PC-3 (cell line): ENCODE data around the gene VWA8. TPM values are rescaled to one million over a fixed set of nuclear protein-coding genes. Genes with fewer than 3 reads are reported as not detected.

Source experiments
- ATAC-seq: fragments of 200-7000 bp; cut with Tn5 transposase; 2 replicates; pipeline ENCODE4 v1.9.1; 2020; ENCODE audit warnings: mild to moderate bottlenecking, moderate library complexity
- BruUV-seq: library from RNA; stranded (reverse); fragments of 400-500 nt; replicated peaks from 2 replicates; lab custom pipeline; 2021; lab: Mats Ljungman, UMichigan
- CTCF ChIA-PET: fragments of 300-600 bp; sonication (Branson Sonifier 250); formaldehyde crosslinking; loops from one replicate; lab custom pipeline; 2022; ENCODE audit warnings: antibody characterized with exemption; lab: Charles Lee
- POLR2A ChIA-PET: fragments of 300-600 bp; sonication (Branson Sonifier 250); formaldehyde crosslinking; loops from one replicate; lab custom pipeline; 2022; ENCODE audit warnings: antibody characterized with exemption; ENCODE audit not compliant: unreplicated experiment; lab: Charles Lee
- DNase-seq: peaks from one replicate; pipeline ENCODE4 v3.0.0-alpha.2; 2015
- H2AFZ ChIP-seq: fragments of 300-600 bp; sonication (generic); 2 replicates; pipeline ENCODE4 v1.6.0; 2016; ENCODE audit warnings: antibody characterized with exemption, low read length
- H3F3A ChIP-seq: fragments of 300-600 bp; sonication (generic); one replicate; pipeline ENCODE4 v1.6.0; 2017; ENCODE audit warnings: antibody characterized with exemption, low read length, control low read depth, mild to moderate bottlenecking; ENCODE audit not compliant: unreplicated experiment
- H3K27ac ChIP-seq: fragments of 300-600 bp; sonication (generic); 2 replicates; pipeline ENCODE4 v1.5.1; 2016; ENCODE audit warnings: mild to moderate bottlenecking, low read length
- H3K27me3 ChIP-seq: fragments of 300-600 bp; sonication (generic); 2 replicates; pipeline ENCODE4 v1.6.1; 2016; ENCODE audit warnings: low read length, mixed read lengths
- H3K36me3 ChIP-seq: fragments of 300-600 bp; sonication (generic); 2 replicates; pipeline ENCODE4 v1.6.1; 2016; ENCODE audit warnings: low read depth, mixed run types, low read length, mixed read lengths
- H3K4me1 ChIP-seq: fragments of 300-600 bp; sonication (generic); 2 replicates; pipeline ENCODE4 v1.5.1; 2016; ENCODE audit warnings: low read length; ENCODE audit not compliant: insufficient read depth
- H3K4me2 ChIP-seq: fragments of 300-600 bp; sonication (generic); 2 replicates; pipeline ENCODE4 v1.6.0; 2016; ENCODE audit warnings: low read length
- H3K4me3 ChIP-seq: fragments of 300-600 bp; sonication (generic); 2 replicates; pipeline ENCODE4 v1.5.1; 2016; ENCODE audit warnings: mild to moderate bottlenecking, low read length, mixed read lengths
- H3K79me2 ChIP-seq: fragments of 300-600 bp; sonication (generic); 2 replicates; pipeline ENCODE4 v1.6.1; 2017; ENCODE audit warnings: low read length, mixed read lengths
- H3K9ac ChIP-seq: fragments of 300-600 bp; sonication (generic); 2 replicates; pipeline ENCODE4 v1.6.0; 2016; ENCODE audit warnings: mild to moderate bottlenecking, low read length
- H3K9me2 ChIP-seq: fragments of 300-600 bp; sonication (generic); replicated peaks from 2 replicates; pipeline ENCODE4 v1.6.1; 2016; ENCODE audit warnings: mixed run types, low read length, mixed read lengths
- H3K9me3 ChIP-seq: fragments of 300-600 bp; sonication (generic); 2 replicates; pipeline ENCODE4 v1.6.1; 2016; ENCODE audit warnings: low read length, mixed read lengths
- H4K20me1 ChIP-seq: fragments of 300-600 bp; sonication (generic); 2 replicates; pipeline ENCODE4 v1.6.1; 2016; ENCODE audit warnings: low read length, mixed read lengths
- CTCF ChIP-seq: fragments of 300-600 bp; sonication (generic); conservative IDR thresholded peaks from 2 replicates; pipeline ENCODE4 v1.5.1; 2017; ENCODE audit warnings: antibody characterized with exemption, low read depth, mild to moderate bottlenecking, low read length
- EZH2 ChIP-seq: fragments of 300-600 bp; sonication (generic); IDR thresholded peaks from one replicate; pipeline ENCODE4 v1.6.1; 2017; ENCODE audit warnings: antibody characterized with exemption, mild to moderate bottlenecking, low read length; ENCODE audit not compliant: unreplicated experiment
- EZH2phosphoT487 ChIP-seq: fragments of 300-600 bp; sonication (generic); IDR thresholded peaks from 2 replicates; pipeline ENCODE4 v1.6.1; 2018; ENCODE audit warnings: mild to moderate bottlenecking, antibody characterized with exemption, low read length, borderline replicate concordance
- intact Hi-C: fragments of 100-400 bp; cut with micrococcal nuclease; formaldehyde crosslinking; loops from 2 replicates; pipeline ENCODE4 v1.9.0; 2023
- total RNA-seq: library from RNA; depleted of rRNA; stranded (reverse); fragments of >200 nt; gene quantifications from 2 replicates; pipeline ENCODE4 v1.2.3, GENCODE V29; 2014

VWA8 gene
- total RNA-seq, 1 experiment from 2014 or later: 10.0 TPM

GRCh38 chr13:41938918-41939317 lies 22.0 kb downstream of the VWA8 start:
- Histone ChIP-seq H3K27ac (no peak overlapping the region), H3K4me2 (no peak overlapping the region), H3K27me3 (no peaks in the 10 kb centered on the region), H4K20me1 (0 out of 2 replicates have a peak, but pooled peaks cover 3% of the 10 kb centered on the region), H3F3A (no peaks in the 10 kb centered on the region), H3K79me2 (peaks cover 36% of the 10 kb centered on the region), H3K9ac (no peak overlapping the region), H3K4me3 (no peak overlapping the region), H2AFZ (no peak overlapping the region), H3K4me1 (no peaks in the 10 kb centered on the region), H3K36me3 (no peaks in the 10 kb centered on the region; the same call in 1 of the 2 replicates), H3K9me2 (no peaks in the 10 kb centered on the region), H3K9me3 (no peaks in the 10 kb centered on the region)
- BruUV-seq: no TSS peak
- no peak for TF ChIP-seq EZH2
- intact Hi-C loops: no loop called here
- no peak for ATAC-seq
- ChIA-PET CTCF (no interaction called here), POLR2A (no interaction called here)
- DNase-seq: no peak

- no TSS peak for BruUV-seq
- H2AFZ ChIP-seq: no peak overlapping the region
- POLR2A ChIA-PET: no interaction called here
- no peaks in the 10 kb centered on the region for H3K9me2 ChIP-seq
- H3K4me2 ChIP-seq: no peak overlapping the region
- no peaks in the 10 kb centered on the region for H3K27me3 ChIP-seq
- peaks cover 25% of the 10 kb centered on the region for H3K79me2 ChIP-seq
- no peak for TF ChIP-seq EZH2phosphoT487
- H3K9me3 ChIP-seq: no peaks in the 10 kb centered on the region
- H3K27ac ChIP-seq: no peak overlapping the region
- H4K20me1 ChIP-seq: 0 out of 2 replicates have a peak, but pooled peaks cover 3% of the 10 kb centered on the region
- no peak overlapping the region for H3K4me3 ChIP-seq
- H3K36me3 ChIP-seq: no peaks in the 10 kb centered on the region; the same call in 1 of the 2 replicates
- intact Hi-C loops: no loop called here
- ATAC-seq (no peak), DNase-seq (no peak)
- H3K9ac ChIP-seq: no peak overlapping the region
- no peaks in the 10 kb centered on the region for H3F3A ChIP-seq
- CTCF ChIA-PET: no interaction called here
- H3K4me1 ChIP-seq: no peaks in the 10 kb centered on the region
Measured at GRCh38 chr13:41937388-41937787, 23.5 kb downstream of the VWA8 start.

- Histone ChIP-seq H3K27me3 (no peaks in the 10 kb centered on the region), H3K4me2 (no peak overlapping the region), H4K20me1 (no peaks in the 10 kb centered on the region), H3K4me3 (no peak overlapping the region), H3K9me2 (no peaks in the 10 kb centered on the region), H3K9ac (no peak overlapping the region), H3F3A (no peaks in the 10 kb centered on the region), H2AFZ (no peak overlapping the region), H3K27ac (no peak overlapping the region), H3K4me1 (no peaks in the 10 kb centered on the region), H3K9me3 (no peaks in the 10 kb centered on the region), H3K79me2 (0 out of 2 replicates have a peak, but pooled peaks cover 15% of the 10 kb centered on the region), H3K36me3 (no peaks in the 10 kb centered on the region; the same call in 1 of the 2 replicates)
- ChIA-PET POLR2A (no interaction called here), CTCF (no interaction called here)
- intact Hi-C loops: no loop called here
- ATAC-seq (no peak), DNase-seq (no peak)
- no TSS peak for BruUV-seq
- TF ChIP-seq EZH2phosphoT487 (no peak), CTCF (no peak), EZH2 (no peak)
Measured at GRCh38 chr13:41935501-41935900, 25.4 kb downstream of the VWA8 start.
